Measurements from ENCODE around the gene LRMDA. TPM values are rescaled to one million over a fixed set of nuclear protein-coding genes. Genes with fewer than 3 reads are reported as not detected.

LRMDA gene
- total and polyA plus RNA-seq, 10 of the 15 experiments (the other 5 are each of a cell fraction or from before 2014, with no cell fraction given), result 0.07 to 0.54 (median 0.29) TPM; not detected in 4

- Histone ChIP-seq H3K4me2 (ENCODE audit: control insufficient read depth, insufficient read depth) (no peak overlapping the region), H3K4me3 (no peak overlapping the region), H3K27ac (ENCODE audit: control insufficient read depth, insufficient read depth) (no peak overlapping the region), H3K79me2 (ENCODE audit: control insufficient read depth, insufficient read depth, low read length) (no peaks in the 10 kb centered on the region), H4K20me1 (ENCODE audit: control insufficient read depth, insufficient read depth) (no peaks in the 10 kb centered on the region), H3K9me3 (replicated peaks; ENCODE audit: control insufficient read depth, insufficient read depth, low read length) (no peaks in the 10 kb centered on the region), H2AFZ (ENCODE audit: control insufficient read depth, low read depth, low read length) (no peak overlapping the region), H3K9ac (ENCODE audit: control insufficient read depth, insufficient read depth, low read length) (no peak overlapping the region), H3K36me3 (ENCODE audit: control insufficient read depth in 2 of 2, insufficient read depth in 2 of 2, low read length in 1 of 2) (no peaks in the 10 kb centered on the region), H3K4me1 (ENCODE audit: control insufficient read depth, insufficient read depth, low read length) (no peaks in the 10 kb centered on the region), H3K27me3 (replicated peaks in 1 of 2; ENCODE audit: control insufficient read depth in 2 of 2, insufficient read depth in 2 of 2, low read length in 1 of 2) (no peaks in the 10 kb centered on the region)
- ATAC-seq, result no peak
- intact Hi-C loops (cut with micrococcal nuclease; ENCODE audit: unreplicated experiment) (no loop called here), in situ Hi-C loops (cut with MboI) (no loop called here)
- RAD21 ChIA-PET (ENCODE audit: unreplicated experiment), result no interaction called here
- DNase-seq (ENCODE audit: low read depth, low spot score), result no peak
- SMC1A ChIA-PET (ENCODE audit: uncharacterized antibody, unreplicated experiment), result interaction anchor here (1.2 to 1.8 kb wide), 4 partner anchors 10 to 24 kb away, joined by 3 to 6 read pairs (median 4); no protein-coding TSS in a partner anchor
- CTCF ChIA-PET, result no interaction called here
- FAIRE-seq, result no peak
- BruUV-seq (replicated peaks), result no TSS peak
- POLR2A ChIA-PET, result interaction anchor here (1.2 kb wide), 1 partner anchor 13 kb away, joined by 3 read pairs; no protein-coding TSS in a partner anchor
- WGBS (ENCODE audit: insufficient coverage, insufficient replicate concordance, low lambda C conversion rate, missing lambda C conversion rate), result 31% methylated on average over 2 of the region's 2 CpGs
- TF ChIP-seq SREBF2 (IDR thresholded peaks at IDR 0.05; ENCODE audit: low read length), result no peak
- TF ChIP-seq YBX1 (IDR thresholded peaks at IDR 0.05), result no peak
- no peak for TF ChIP-seq ATF2 (IDR thresholded peaks at IDR 0.05; ENCODE audit: low read length)
- no peak for TF ChIP-seq NR2C2 (IDR thresholded peaks at IDR 0.05; ENCODE audit: borderline replicate concordance, control insufficient read depth, insufficient read length, low read depth)
- no peak for TF ChIP-seq ESRRA (IDR thresholded peaks at IDR 0.05; ENCODE audit: low read length)
- TF ChIP-seq NRF1 (conservative IDR thresholded peaks at IDR 0.05; ENCODE audit: low read depth, low read length), result no peak
- TF ChIP-seq CBX3 (IDR thresholded peaks at IDR 0.05; ENCODE audit: borderline replicate concordance, low read depth), result no peak
- TF ChIP-seq FOXM1 (IDR thresholded peaks at IDR 0.05; ENCODE audit: low read depth, low read length), result no peak
- TF ChIP-seq ATF7 (IDR thresholded peaks at IDR 0.05; ENCODE audit: low read depth), result no peak
- no peak for TF ChIP-seq E2F8 (IDR thresholded peaks at IDR 0.05; ENCODE audit: low read depth, partially characterized antibody)
- TF ChIP-seq RAD51 (IDR thresholded peaks at IDR 0.05), result no peak
- TF ChIP-seq IKZF2 (IDR thresholded peaks at IDR 0.05), result no peak
- TF ChIP-seq ETV6 (conservative IDR thresholded peaks at IDR 0.05 in 1 of 2, IDR thresholded peaks at IDR 0.05 in 1 of 2; ENCODE audit: borderline replicate concordance in 1 of 2, low read depth in 1 of 2), result no peak
- no peak for TF ChIP-seq ZBTB33 (IDR thresholded peaks at IDR 0.05)
- TF ChIP-seq BCL3 (IDR thresholded peaks at IDR 0.05; ENCODE audit: borderline replicate concordance, insufficient read depth, low read depth, low read length, poor library complexity, severe bottlenecking), result no peak
- no peak for TF ChIP-seq CHD2 (IDR thresholded peaks at IDR 0.05; ENCODE audit: borderline replicate concordance, low read depth, low read length)
Measured at GRCh38 chr10:75955973-75956502, 524.6 kb downstream of the LRMDA start.

Measured in GM12878 (cell line).